Measurements from ENCODE around the gene TRPM6. TPM values are rescaled to one million over a fixed set of nuclear protein-coding genes. Genes with fewer than 3 reads are reported as not detected.

TRPM6 gene
- total RNA-seq, 1 donor from 2014 or later: 1.7 TPM

DNA sequence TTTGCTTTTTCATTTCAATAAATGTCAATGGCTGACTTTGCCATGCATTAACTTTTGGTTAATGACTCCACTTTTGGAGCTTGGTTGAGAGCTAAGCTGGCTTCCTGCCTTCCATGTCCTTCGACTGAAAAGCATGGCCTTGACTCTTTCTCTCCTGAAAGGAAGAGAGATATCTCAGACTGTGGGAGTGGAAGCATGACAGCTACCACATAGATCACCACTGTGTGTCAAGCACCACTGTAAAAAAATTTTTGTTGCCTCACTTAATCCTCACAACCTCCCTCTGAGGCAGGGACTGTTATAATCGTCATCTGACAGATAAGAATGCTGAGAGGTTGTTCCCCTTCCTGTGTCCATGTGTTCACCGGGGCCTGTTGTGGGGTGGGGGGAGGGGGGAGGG is 205.8 kb downstream of the TRPM6 start:
- no peaks in the 10 kb centered on the region for H3K27me3 Mint-ChIP-seq (ENCODE audit: unreplicated experiment)
- TF ChIP-seq, protein P1, sequence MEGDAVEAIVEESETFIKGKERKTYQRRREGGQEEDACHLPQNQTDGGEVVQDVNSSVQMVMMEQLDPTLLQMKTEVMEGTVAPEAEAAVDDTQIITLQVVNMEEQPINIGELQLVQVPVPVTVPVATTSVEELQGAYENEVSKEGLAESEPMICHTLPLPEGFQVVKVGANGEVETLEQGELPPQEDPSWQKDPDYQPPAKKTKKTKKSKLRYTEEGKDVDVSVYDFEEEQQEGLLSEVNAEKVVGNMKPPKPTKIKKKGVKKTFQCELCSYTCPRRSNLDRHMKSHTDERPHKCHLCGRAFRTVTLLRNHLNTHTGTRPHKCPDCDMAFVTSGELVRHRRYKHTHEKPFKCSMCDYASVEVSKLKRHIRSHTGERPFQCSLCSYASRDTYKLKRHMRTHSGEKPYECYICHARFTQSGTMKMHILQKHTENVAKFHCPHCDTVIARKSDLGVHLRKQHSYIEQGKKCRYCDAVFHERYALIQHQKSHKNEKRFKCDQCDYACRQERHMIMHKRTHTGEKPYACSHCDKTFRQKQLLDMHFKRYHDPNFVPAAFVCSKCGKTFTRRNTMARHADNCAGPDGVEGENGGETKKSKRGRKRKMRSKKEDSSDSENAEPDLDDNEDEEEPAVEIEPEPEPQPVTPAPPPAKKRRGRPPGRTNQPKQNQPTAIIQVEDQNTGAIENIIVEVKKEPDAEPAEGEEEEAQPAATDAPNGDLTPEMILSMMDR (IDR thresholded peaks at IDR 0.05; ENCODE audit: partially characterized antibody, unreplicated experiment): no peak

GRCh38 chr9:74674077-74674476 is 213.6 kb downstream of the TRPM6 start:
- TF ChIP-seq, protein P1 (IDR thresholded peaks at IDR 0.05; ENCODE audit: partially characterized antibody, unreplicated experiment): no peak
- Mint-ChIP-seq H3K4me3 (ENCODE audit: unreplicated experiment) (no peak overlapping the region), H3K27me3 (ENCODE audit: unreplicated experiment) (no peaks in the 10 kb centered on the region), H3K4me1 (ENCODE audit: low read depth, unreplicated experiment) (no peaks in the 10 kb centered on the region), H3K27ac (ENCODE audit: unreplicated experiment) (no peak overlapping the region), H3K36me3 (ENCODE audit: unreplicated experiment) (no peaks in the 10 kb centered on the region), H3K9me3 (ENCODE audit: unreplicated experiment) (no peaks in the 10 kb centered on the region)
- DNase-seq: no peak

More for the DNA sequence above, 205.8 kb downstream of the TRPM6 start:
- H3K4me1 Mint-ChIP-seq (ENCODE audit: low read depth, unreplicated experiment): no peaks in the 10 kb centered on the region
- H3K36me3 Mint-ChIP-seq (ENCODE audit: unreplicated experiment): no peaks in the 10 kb centered on the region
- no peak overlapping the region for H3K4me3 Mint-ChIP-seq (ENCODE audit: unreplicated experiment)
- H3K27ac Mint-ChIP-seq (ENCODE audit: unreplicated experiment): no peak overlapping the region
- no peak for DNase-seq
- no peaks in the 10 kb centered on the region for H3K9me3 Mint-ChIP-seq (ENCODE audit: unreplicated experiment)

Other genes starting within 250 kb of the TRPM6 start
- gene C9orf40, start 65.0 kb upstream of the TRPM6 start, total RNA-seq (ENCODE audit: unreplicated experiment): 10.4 TPM
- 7.1 TPM for gene CARNMT1, start 140.4 kb upstream of the TRPM6 start, total RNA-seq (ENCODE audit: unreplicated experiment)
- 6.1 TPM for gene NMRK1, start 200.2 kb upstream of the TRPM6 start, total RNA-seq (ENCODE audit: unreplicated experiment)
- gene OSTF1, start 200.6 kb upstream of the TRPM6 start, total RNA-seq (ENCODE audit: unreplicated experiment): 38.4 TPM

All from glutamatergic neuron (in vitro differentiated cells).